ENCODE results near the gene CLEC16A.

- TF ChIP-seq CTCF (IDR thresholded peaks at IDR 0.05; ENCODE audit: borderline replicate concordance, extremely low read depth, low read length, poor library complexity, severe bottlenecking) (no peak), EZH2 (IDR thresholded peaks at IDR 0.05; ENCODE audit: borderline replicate concordance, low read depth, low read length, severe bottlenecking) (no peak)
Measured at GRCh38 chr16:11112723-11113348, 168.5 kb downstream of the CLEC16A start.
